Breast epithelium (tissue), 4 donors: ENCODE measurements around the gene WDR1. TPM values are rescaled to one million over a fixed set of nuclear protein-coding genes. Genes with fewer than 3 reads are reported as not detected.
A peak's percentile ranks its signal among the peaks of the same experiment; 100 is the strongest.

ENCODE experiments used
- DNase-seq, 2 donors: peaks; one replicate each; pipeline ENCODE4 v3.0.0-alpha.2; 2019; ENCODE audit warnings: low spot score in 2 of 2
- H3K27ac ChIP-seq, 2 donors: fragments of 200-600 bp; sonication (generic) in 1 of 2; one replicate each; pipeline ENCODE4 v1.5.1; 2016 to 2019; ENCODE audit warnings: mild to moderate bottlenecking in 1 of 2
- H3K27me3 ChIP-seq, 2 donors: fragments of 200-600 bp; sonication (generic) in 1 of 2; one replicate each; pipeline versions ENCODE4 v1.5.1 to v1.6.0; 2017 to 2019; ENCODE audit warnings: control low read depth in 1 of 2, mild to moderate bottlenecking in 1 of 2
- H3K36me3 ChIP-seq: fragments of 200-600 bp; one replicate; pipeline ENCODE4 v1.5.1; 2019
- H3K4me1 ChIP-seq, 2 donors: fragments of 200-600 bp; sonication (generic); one replicate each; pipeline ENCODE4 v1.5.1; 2016 to 2019; ENCODE audit warnings: control low read depth in 1 of 2
- H3K4me3 ChIP-seq, 3 donors: fragments of 200-600 bp; sonication (generic); 1 replicate in 2 of 3; 2 replicates in 1 of 3; pipeline ENCODE4 v1.5.1; 2016 to 2019; ENCODE audit warnings: mild to moderate bottlenecking in 3 of 3, moderate library complexity in 2 of 3
- H3K9me3 ChIP-seq, 2 donors: fragments of 200-600 bp; sonication (generic) in 1 of 2; one replicate each; pipeline ENCODE4 v1.5.1; 2016 to 2019; ENCODE audit warnings: control low read depth in 1 of 2
- POLR2A ChIP-seq: fragments of 450-650 bp; IDR thresholded peaks from one replicate; pipeline ENCODE4 v1.6.1; 2016; ENCODE audit warnings: antibody characterized with exemption, mild to moderate bottlenecking, moderate library complexity
- POLR2AphosphoS5 ChIP-seq, 3 donors: sonication (generic); formaldehyde crosslinking; IDR thresholded peaks; one replicate each; pipeline ENCODE4 v1.6.1; 2017; ENCODE audit warnings: antibody characterized with exemption in 3 of 3
- intact Hi-C: fragments of 100-400 bp; cut with DNase I; formaldehyde crosslinking; loops from one replicate; pipeline ENCODE4 v1.15.1; 2023; ENCODE audit warnings: low total_unique reads
- total RNA-seq, 3 donors: library from RNA; depleted of rRNA; stranded (reverse); fragments of >200 nt; gene quantifications; one replicate each; pipeline ENCODE4 v1.1.0, GENCODE V29; 2016
- TF ChIP-seq, protein P1 (sequence below), 3 donors: fragments of 450-650 bp; IDR thresholded peaks; one replicate each; pipeline ENCODE4 v1.5.1; 2016 to 2017; ENCODE audit warnings: antibody characterized with exemption in 3 of 3, mild to moderate bottlenecking in 3 of 3, moderate library complexity in 3 of 3

WDR1 gene
- total RNA-seq, 3 donors from 2014 or later = 93.9 to 142 (median 127) TPM

DNA sequence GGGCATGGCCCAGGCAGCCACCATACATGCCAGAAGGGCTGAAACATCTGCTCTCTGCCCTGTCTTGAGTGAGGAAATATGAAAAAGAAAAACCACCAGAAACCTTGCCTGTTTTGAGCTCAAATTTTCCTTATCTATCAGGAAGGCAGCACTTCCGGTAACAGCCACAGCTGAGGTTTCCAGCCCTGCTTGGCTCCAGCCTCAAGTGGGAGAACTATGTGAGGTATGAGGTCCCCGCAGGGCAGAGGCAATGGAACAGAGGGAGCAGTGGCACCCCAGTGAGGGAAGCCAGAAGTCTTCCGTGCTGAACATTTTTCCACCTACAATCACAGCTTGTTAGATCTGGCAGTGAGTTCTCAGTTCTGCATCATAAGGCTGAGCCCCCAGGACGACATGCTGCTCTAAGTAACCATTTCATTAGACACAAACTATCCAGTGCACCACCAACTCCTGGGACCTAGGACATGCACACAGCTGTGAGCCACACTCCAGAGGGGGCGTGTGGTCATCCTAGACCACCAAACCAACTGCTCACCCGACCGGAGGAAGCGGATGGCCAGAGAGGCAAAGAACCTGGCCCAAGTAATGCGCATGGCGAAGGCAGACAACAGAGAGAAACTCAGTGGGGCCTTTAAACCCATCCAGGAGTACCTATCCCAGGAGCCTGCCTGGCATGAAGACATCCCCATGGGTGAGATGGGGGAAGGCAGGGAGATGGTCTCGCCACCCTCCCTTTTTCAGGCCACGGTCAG lies 22.6 kb downstream of the WDR1 start:
- Histone ChIP-seq H3K27ac (peak overlapping the region; percentile 64 to 82), H3K9me3 (no peaks in the 10 kb centered on the region), H3K4me1 (peaks cover 12 to 20% of the 10 kb centered on the region in 2 donors), H3K27me3 (no peaks in the 10 kb centered on the region), H3K36me3 (no peaks in the 10 kb centered on the region), H3K4me3 (peak overlapping the region in 1 of 3 donors; percentile 16)
- intact Hi-C loops = no loop called here
- DNase-seq = peak in 1 of 2 donors; percentile 88
- TF ChIP-seq POLR2A (no peak), POLR2AphosphoS5 (IDR thresholded peaks at IDR 0.05) (peak in 2 of 3 donors; percentile 6 to 27)
- TF ChIP-seq, protein P1, sequence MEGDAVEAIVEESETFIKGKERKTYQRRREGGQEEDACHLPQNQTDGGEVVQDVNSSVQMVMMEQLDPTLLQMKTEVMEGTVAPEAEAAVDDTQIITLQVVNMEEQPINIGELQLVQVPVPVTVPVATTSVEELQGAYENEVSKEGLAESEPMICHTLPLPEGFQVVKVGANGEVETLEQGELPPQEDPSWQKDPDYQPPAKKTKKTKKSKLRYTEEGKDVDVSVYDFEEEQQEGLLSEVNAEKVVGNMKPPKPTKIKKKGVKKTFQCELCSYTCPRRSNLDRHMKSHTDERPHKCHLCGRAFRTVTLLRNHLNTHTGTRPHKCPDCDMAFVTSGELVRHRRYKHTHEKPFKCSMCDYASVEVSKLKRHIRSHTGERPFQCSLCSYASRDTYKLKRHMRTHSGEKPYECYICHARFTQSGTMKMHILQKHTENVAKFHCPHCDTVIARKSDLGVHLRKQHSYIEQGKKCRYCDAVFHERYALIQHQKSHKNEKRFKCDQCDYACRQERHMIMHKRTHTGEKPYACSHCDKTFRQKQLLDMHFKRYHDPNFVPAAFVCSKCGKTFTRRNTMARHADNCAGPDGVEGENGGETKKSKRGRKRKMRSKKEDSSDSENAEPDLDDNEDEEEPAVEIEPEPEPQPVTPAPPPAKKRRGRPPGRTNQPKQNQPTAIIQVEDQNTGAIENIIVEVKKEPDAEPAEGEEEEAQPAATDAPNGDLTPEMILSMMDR (IDR thresholded peaks at IDR 0.05) = no peak

DNA sequence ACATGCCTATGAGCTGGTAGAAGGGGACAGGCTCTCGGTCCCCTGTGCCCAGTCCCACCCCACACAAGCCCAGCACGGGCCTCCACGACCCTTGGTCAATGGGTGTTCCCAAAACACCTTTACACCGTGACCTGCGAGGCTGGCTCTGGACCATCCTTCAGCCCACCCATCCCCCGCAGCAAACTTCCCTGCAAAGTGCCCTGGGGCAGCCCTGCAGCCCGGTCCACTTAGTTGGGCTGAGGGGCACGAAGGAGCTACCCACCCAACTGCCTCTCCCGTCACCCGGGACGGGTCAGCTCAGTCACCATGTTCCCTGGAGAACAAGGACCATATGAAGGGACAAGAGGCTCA lies 23.4 kb downstream of the WDR1 start:
- Histone ChIP-seq H3K27ac (peak overlapping the region; percentile 64 to 82), H3K36me3 (no peaks in the 10 kb centered on the region), H3K4me3 (peak overlapping the region in 1 of 3 donors; percentile 16), H3K27me3 (no peaks in the 10 kb centered on the region), H3K4me1 (peaks cover 12 to 20% of the 10 kb centered on the region in 2 donors), H3K9me3 (no peaks in the 10 kb centered on the region)
- DNase-seq = no peak
- intact Hi-C loops = no loop called here
- TF ChIP-seq, protein P1 (IDR thresholded peaks at IDR 0.05) = no peak
- TF ChIP-seq POLR2AphosphoS5 (IDR thresholded peaks at IDR 0.05) = no peak
- no peak for TF ChIP-seq POLR2A

DNA sequence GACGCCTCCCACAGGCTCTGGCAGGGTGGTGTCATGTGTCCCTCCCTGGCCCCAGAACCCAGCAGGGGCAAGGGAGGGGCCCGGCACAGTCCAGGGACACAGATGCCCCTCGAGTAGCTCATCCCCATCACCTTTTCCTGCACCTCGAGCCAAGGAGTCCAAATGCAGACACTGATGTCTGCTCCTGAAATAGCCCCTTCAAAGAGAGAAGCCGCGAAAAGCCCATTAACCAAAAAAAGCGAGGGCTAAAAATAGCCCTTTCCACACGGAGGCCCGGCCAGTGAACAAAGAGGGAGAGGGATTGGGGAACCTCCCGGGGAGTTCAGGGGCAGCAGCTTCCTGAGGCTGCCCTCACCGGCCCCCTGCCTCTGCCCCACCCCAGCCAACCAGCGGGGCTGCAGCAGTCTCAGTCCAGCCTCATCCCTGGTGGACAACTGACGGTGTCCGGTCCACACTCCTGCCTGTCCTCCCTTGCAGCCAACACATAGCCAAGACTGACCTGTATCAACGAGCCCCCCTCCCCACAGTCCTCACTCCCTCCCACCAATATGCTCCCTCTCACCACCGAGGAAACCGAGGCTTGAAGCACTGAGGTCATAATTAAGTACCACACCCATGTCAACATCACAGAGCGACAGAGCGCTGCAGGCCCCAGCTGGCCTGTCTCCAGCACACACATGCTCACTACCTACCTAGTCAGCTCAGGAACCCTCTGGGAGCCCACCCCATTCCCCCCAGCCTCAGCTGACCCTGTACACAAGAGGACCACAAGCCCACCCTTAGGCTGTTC lies 23.9 kb downstream of the WDR1 start:
- TF ChIP-seq POLR2A (no peak), POLR2AphosphoS5 (IDR thresholded peaks at IDR 0.05) (no peak)
- TF ChIP-seq, protein P1 (IDR thresholded peaks at IDR 0.05) = no peak
- Histone ChIP-seq H3K27ac (peak overlapping the region; percentile 64 to 82), H3K36me3 (no peaks in the 10 kb centered on the region), H3K4me3 (no peak overlapping the region), H3K4me1 (peaks cover 12 to 20% of the 10 kb centered on the region in 2 donors), H3K9me3 (no peaks in the 10 kb centered on the region), H3K27me3 (no peaks in the 10 kb centered on the region)
- no peak for DNase-seq
- intact Hi-C loops = no loop called here

DNA sequence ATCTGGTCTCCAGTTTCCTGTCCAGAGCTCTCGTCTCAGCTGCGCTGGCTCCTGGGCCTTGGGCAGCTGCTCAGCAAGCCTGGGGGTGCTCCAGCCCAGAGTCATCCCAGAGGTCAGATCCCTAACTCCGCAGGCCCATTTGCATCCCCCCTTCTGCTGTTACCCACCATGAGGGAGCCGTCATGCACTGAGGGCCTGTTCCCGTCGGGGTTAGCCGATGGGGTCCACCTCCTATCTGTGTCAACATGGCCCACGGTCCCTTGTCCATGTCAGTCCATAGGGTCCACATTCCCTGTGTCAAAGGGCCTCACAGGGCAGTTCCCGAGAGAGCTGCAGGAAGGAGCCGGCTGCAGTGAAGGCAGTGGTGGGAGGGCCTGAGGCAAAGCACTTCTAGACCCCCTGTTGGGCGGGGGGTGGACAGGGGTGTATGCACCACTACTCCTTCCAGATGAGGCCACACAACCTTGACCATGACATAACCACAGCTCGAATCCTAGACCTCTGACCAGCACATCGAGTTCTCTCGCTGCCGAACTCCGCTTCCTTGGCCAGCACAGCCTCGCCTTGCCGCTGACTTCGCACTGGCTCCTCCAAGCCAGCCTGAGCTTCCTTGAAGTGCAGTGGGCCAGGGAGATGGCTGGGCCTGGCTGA lies 24.9 kb downstream of the WDR1 start:
- Histone ChIP-seq H3K27me3 (no peaks in the 10 kb centered on the region), H3K4me1 (peaks cover 12 to 20% of the 10 kb centered on the region in 2 donors), H3K4me3 (no peak overlapping the region), H3K36me3 (no peaks in the 10 kb centered on the region), H3K27ac (no peak overlapping the region), H3K9me3 (no peaks in the 10 kb centered on the region)
- DNase-seq = no peak
- TF ChIP-seq POLR2A (no peak), POLR2AphosphoS5 (IDR thresholded peaks at IDR 0.05) (no peak)
- TF ChIP-seq, protein P1 (IDR thresholded peaks at IDR 0.05) = no peak
- intact Hi-C loops = loop anchor here (2.0 kb wide), 1 partner anchor 45 kb away; no protein-coding TSS in a partner anchor
